HG03469 (cell line): ENCODE data around the gene ARSJ.
A peak's percentile ranks its signal among the peaks of the same experiment; 100 is the strongest.

Source experiments
- ATAC-seq: cut with Tn5 transposase; IDR thresholded peaks from one replicate; pipeline ENCODE4 v1.9.1; 2021; ENCODE audit warnings: mild to moderate bottlenecking, moderate library complexity, moderate number of reproducible peaks; ENCODE audit not compliant: unreplicated experiment

ARSJ gene

GRCh38 chr4:113905301-113905700 is 74.1 kb downstream of the ARSJ start:
- no peak for ATAC-seq

GRCh38 chr4:113904877-113905276 is 74.6 kb downstream of the ARSJ start:
- no peak for ATAC-seq

DNA sequence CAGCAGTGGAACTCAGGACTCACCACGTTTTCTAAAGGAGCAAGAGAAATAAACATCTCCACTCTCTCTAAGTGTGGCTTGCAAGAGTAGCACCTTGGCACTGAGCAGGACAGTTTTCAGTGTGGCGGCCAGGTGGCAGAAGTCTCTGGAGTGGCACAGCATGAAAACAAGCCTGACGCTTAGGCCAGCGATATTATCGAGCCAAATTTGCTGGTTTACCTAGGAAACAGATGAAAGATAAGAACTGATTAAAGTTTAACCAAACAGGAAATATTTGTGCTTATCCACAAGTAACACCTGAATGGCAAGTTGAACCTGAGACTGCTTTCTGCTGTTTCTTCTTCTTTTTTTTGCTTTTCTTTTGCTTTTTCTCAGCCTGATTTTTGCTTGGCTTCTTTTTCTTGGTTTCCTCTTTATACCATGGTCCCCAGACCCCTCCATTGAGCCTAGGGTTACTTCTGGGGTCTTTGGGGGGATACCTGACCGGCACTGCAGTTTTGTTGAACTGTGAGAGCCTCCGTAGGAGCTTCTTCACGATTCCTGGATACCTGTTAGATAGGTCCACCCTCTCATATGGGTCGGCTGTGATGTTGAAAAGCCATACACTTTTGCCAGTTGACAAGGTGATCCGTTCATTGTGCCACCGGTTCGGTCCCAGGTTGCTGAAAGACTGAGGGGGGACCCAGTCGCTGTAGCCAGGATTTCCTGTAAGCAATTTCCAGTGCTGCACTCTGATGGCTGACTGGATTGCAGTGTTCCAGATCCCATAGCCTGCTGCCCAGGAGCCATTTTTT is 77.3 kb downstream of the ARSJ start:
- no peak for ATAC-seq

DNA sequence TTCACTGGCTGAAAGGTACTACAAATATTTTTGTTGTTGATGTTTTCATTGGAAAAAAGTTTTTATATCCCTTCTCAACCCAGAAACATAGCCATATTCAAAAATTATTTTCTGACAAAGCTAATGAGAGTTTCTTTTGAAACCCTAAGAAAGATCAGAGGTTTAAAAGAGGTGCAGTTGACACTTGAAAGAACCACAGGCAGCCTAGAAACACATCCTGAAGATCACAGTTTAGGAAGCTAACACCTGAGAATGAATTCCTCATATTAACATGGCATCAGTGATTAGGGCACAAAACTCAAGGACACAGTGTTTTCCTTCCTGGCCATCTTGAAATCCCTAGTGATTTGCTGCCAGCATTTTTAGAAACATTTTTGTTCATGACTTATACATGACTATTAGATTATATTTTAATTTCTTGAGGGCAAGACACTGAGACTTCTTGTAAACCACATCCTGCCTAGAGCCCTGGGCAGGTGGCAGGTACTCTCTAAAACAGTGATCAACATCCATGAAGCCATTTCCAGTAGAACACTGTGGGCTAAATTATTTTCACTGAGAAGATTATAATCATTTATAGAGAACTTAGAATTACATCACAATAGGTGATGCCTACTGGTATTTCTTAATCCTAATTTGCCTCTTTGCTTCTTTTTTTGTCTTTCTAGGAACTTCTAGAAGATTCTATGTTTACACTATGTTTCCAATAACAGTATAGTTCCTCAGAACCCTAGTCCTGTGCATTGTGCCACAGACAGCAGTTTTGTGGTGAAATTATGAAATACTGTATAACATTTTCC is 80.0 kb downstream of the ARSJ start:
- peak; percentile 92 for ATAC-seq

DNA sequence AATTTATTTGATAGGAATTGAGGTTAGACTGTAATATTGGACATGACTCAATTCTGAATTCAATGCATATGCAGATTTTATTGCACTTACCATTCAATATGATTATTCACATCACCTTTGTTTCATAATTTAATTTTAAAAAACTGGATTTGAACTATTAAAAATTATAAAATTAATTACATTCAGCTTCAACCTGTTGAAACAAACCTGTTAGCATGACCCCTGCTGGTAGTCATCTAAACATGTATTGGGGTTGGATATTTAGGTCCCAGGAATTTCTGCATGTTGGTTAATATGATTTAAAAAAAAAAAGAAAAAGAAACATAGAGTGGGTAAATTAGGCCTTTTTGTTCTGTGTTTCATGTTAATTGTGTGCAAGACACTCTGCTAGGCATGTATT is 85.9 kb downstream of the ARSJ start:
- ATAC-seq, result no peak

- no peak for ATAC-seq
Observed at GRCh38 chr4:113888006-113888405, 91.4 kb downstream of the ARSJ start.

- no peak for ATAC-seq
Observed at GRCh38 chr4:113885291-113885690, 94.2 kb downstream of the ARSJ start.

- ATAC-seq, result no peak
Observed at GRCh38 chr4:113884655-113885054, 94.8 kb downstream of the ARSJ start.

- ATAC-seq, result no peak
Observed at GRCh38 chr4:113882668-113883067, 96.8 kb downstream of the ARSJ start.

DNA sequence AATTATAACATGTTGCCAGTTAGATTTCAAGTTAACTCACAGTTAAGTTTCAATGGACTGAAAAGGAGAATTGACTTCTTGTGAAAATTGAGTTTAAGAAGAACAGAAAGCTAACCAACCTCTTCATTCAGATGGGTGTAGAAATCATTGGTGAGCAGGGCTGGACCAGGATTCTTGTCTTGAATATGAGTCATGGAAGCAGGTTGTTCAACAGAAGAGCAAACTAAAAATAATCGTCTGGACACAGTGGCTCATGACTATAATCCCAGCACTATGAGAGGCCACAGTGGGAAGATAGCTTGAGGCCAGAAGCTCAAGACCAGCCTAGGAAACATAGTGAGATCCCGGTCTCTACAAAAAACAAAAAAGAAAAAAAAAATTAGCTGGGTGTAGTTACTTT is 98.2 kb downstream of the ARSJ start:
- ATAC-seq, result no peak

- ATAC-seq, result no peak
Observed at GRCh38 chr4:113880240-113881028, 99.0 kb downstream of the ARSJ start.

DNA sequence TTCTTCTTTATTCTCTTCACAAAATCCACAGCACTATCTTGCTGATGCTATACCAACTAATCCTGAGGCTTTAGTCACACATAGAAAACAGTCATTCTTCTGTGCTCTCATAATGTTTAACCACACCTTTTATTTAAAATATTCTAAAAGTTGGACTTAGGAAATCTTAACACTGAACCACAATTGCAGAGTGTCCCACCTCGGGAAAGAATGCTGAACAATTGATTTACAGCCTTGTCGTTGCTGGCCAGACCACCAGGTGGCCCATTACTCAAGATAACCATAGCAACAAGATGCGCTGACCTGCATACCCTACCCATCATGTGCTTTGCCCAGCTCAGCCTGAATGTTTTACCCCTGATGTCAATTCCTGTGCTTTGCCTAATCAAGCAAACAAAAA is 100.8 kb downstream of the ARSJ start:
- ATAC-seq, result no peak

GRCh38 chr4:113874480-113874879 is 105.0 kb downstream of the ARSJ start:
- no peak for ATAC-seq

DNA sequence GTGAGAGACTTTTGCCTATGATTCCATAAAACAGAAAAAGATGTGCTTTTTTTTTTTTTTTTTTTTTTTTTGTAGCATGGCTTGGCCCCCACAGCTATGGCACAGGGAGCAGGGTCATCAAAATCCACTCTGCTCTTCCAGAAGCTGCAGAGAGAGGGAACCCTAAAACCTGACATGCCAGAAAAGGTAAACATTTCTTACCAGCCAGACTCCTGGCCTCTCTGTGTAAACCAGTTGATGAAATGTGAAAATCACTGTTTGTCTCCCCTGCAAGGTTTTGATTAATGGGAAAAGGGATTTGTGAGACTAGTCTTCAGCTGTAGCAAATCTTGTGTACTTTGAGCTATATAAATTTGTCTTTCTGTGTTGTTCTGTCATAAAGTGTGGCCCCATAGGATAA is 105.9 kb downstream of the ARSJ start:
- no peak for ATAC-seq

DNA sequence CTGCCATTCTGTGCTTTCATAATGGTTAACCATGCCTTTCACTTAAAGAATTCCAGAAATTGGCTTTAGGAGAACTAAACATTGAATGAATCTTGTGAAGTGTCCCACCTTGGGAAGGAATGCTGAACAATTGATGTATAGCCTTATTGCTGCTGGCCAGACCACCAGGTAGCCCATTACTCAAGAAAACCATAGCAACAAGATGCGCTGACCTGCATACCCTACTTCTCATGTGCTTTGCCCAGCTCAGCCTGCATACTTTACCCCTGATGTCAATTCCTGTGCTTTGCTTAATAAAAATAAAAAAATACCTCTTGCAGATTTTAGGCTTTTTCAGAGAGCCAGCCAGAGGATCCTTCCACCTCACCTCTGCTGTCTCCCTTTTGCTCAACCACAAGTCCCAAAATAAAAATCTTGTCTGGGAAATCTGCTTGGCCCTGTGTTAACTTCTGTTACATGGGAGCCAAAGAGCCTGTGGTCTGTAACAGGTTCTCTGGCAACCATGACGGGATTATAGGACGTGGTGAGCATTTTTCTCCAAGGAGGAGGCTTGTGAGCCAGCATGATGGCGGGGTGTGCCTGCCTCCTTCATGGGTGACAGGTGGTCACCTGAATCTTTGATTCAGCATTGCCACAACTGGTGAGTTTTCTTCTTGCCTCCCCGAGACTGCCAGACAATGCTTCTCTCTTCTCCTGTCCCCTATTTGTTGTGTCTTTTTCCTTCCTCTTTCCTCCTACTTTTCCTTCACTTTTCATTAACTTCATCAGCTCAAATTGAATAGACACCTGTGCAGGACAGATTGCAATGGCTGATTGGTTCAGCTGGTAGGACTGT is 106.8 kb downstream of the ARSJ start:
- ATAC-seq, result no peak

GRCh38 chr4:113871080-113871479 is 108.4 kb downstream of the ARSJ start:
- no peak for ATAC-seq

GRCh38 chr4:113869743-113870375 is 109.6 kb downstream of the ARSJ start:
- peak; percentile 84 for ATAC-seq

GRCh38 chr4:113866611-113867010 is 112.8 kb downstream of the ARSJ start:
- no peak for ATAC-seq

DNA sequence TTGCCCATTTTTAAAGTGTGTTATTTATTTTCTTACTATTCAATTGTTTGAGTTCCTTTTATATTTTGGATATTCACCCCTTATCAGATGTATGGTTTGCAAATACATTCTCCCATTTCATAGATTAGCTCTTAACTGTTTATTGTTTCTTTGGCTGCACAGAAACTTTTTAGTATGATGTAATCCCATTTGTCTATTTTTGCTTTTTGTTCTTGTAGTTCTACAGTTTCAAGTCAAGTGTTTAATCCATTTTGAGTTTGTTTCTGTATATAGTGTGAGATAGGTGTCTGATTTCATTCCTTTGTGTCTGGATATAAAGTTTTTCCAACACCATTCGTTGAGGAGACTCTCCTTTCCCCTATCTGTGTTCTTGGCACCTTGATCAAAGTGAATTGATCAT is 120.5 kb downstream of the ARSJ start:
- no peak for ATAC-seq

DNA sequence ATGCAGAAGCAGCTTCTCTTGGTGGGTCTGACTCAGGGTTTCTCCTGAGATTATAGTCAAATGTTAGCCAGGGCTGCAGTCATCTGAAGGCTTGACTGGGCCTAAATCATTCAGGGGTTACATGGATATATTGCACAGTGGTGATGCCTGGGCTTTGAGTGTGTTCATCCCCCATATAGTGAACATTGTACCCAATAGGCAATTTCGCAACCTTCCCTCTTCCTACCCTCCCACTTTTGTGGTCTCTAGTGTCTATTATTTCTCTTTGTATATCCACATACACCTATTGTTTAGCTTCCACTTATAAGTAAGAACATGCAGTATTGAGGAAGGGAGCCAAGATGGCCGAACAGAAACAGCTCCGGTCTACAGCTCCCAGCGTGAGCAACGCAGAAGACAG is 127.6 kb downstream of the ARSJ start:
- ATAC-seq, result no peak
